B cell (primary cell): Measurements from ENCODE around the gene NUMB. TPM values are rescaled to one million over a fixed set of nuclear protein-coding genes. Genes with fewer than 3 reads are reported as not detected.

Experiments
- ATAC-seq: fragments of 200-7000 bp; cut with Tn5 transposase; one replicate; pipeline ENCODE4 v1.10.0; 2021; ENCODE audit warnings: low read depth, mild to moderate bottlenecking, moderate number of reproducible peaks, moderate library complexity
- CTCF ChIA-PET: fragments of 350-600 bp; sonication (Branson Sonifier 250); formaldehyde crosslinking; loops from one replicate; lab custom pipeline; 2021; ENCODE audit warnings: antibody characterized with exemption, inconsistent platforms; lab: Charles Lee
- POLR2A ChIA-PET: fragments of 350-600 bp; sonication (Branson Sonifier 250); formaldehyde crosslinking; loops from one replicate; lab custom pipeline; 2021; ENCODE audit warnings: antibody characterized with exemption; lab: Charles Lee
- DNase-seq: peaks from one replicate; pipeline ENCODE4 v3.0.0; 2013
- H2AFZ ChIP-seq: 2 replicates; pipeline ENCODE4 v1.6.1; 2012; ENCODE audit warnings: mild to moderate bottlenecking, low read depth, low read length; ENCODE audit not compliant: insufficient read depth, poor library complexity, severe bottlenecking
- H3K27ac ChIP-seq, 2 donors: 1 replicate in 1 of 2; 2 replicates in 1 of 2; pipeline ENCODE4 v1.5.1; 2012 to 2013; ENCODE audit warnings: low read length in 2 of 2, mild to moderate bottlenecking in 2 of 2, moderate library complexity in 1 of 2
- H3K27me3 ChIP-seq, 4 experiments: fragments of 200-600 bp in 1 of 4; sonication (generic) in 1 of 4; replicated peaks in 1 of 4; 1 replicate in 2 of 4; 2 replicates in 2 of 4; pipeline versions ENCODE4 v1.6.1 to v1.7.0; 2013 to 2016; ENCODE audit warnings: low read length in 3 of 4, mild to moderate bottlenecking in 2 of 4, mixed read lengths in 1 of 4, moderate library complexity in 1 of 4; ENCODE audit not compliant: insufficient read depth in 4 of 4, control insufficient read depth in 3 of 4; ENCODE audit errors: control extremely low read depth in 1 of 4
- H3K36me3 ChIP-seq, 2 experiments: replicated peaks in 1 of 2; 1 replicate in 1 of 2; 2 replicates in 1 of 2; pipeline versions ENCODE4 v1.6.1 to v1.7.1; 2013; ENCODE audit warnings: low read length in 1 of 2; ENCODE audit not compliant: insufficient read depth in 2 of 2, control insufficient read depth in 1 of 2; ENCODE audit errors: control extremely low read depth in 1 of 2, extremely low read depth in 1 of 2
- H3K4me1 ChIP-seq, 2 donors: fragments of 200-600 bp in 1 of 2; sonication (generic) in 1 of 2; 1 replicate in 1 of 2; 2 replicates in 1 of 2; pipeline versions ENCODE4 v1.5.1 to v1.6.1; 2013 to 2017; ENCODE audit warnings: low read length in 2 of 2; ENCODE audit not compliant: control insufficient read depth in 2 of 2, insufficient read depth in 2 of 2
- H3K4me2 ChIP-seq: replicated peaks from 2 replicates; pipeline ENCODE3; 2012; ENCODE audit warnings: mild to moderate bottlenecking, low read depth, low read length; ENCODE audit not compliant: poor library complexity, severe bottlenecking
- H3K4me3 ChIP-seq, 5 experiments: fragments of 200-600 bp in 1 of 5; sonication (generic) in 1 of 5; 1 replicate in 3 of 5; 2 replicates in 2 of 5; pipeline versions ENCODE4 v1.5.1 to v1.7.0; 2011 to 2016; ENCODE audit warnings: low read length in 4 of 5, mild to moderate bottlenecking in 4 of 5, low read depth in 2 of 5, control low read depth in 1 of 5, moderate library complexity in 1 of 5; ENCODE audit not compliant: insufficient read depth in 1 of 5; ENCODE audit errors: control extremely low read depth in 1 of 5, extremely low read depth in 1 of 5
- H3K79me2 ChIP-seq: fragments of 200-600 bp; sonication (generic); one replicate; pipeline ENCODE4 v1.6.0; 2016; ENCODE audit warnings: low read length; ENCODE audit not compliant: control insufficient read depth, insufficient read depth
- H3K9ac ChIP-seq: fragments of 200-600 bp; sonication (generic); 2 replicates; pipeline ENCODE4 v1.6.1; 2017; ENCODE audit warnings: mild to moderate bottlenecking, low read length, moderate library complexity
- H3K9me3 ChIP-seq, 3 donors: one replicate each; pipeline versions ENCODE4 v1.6.1 to v1.7.1; 2013; ENCODE audit warnings: low read length in 2 of 3; ENCODE audit not compliant: control insufficient read depth in 2 of 3, insufficient read depth in 1 of 3; ENCODE audit errors: control extremely low read depth in 1 of 3
- H4K20me1 ChIP-seq: 2 replicates; pipeline ENCODE4 v1.6.0; 2012; ENCODE audit warnings: mild to moderate bottlenecking, low read length; ENCODE audit not compliant: insufficient read depth, control insufficient read depth, poor library complexity, severe bottlenecking
- H3K27ac Mint-ChIP-seq: one replicate; pipeline ENCODE4 v1.8.0; 2021; ENCODE audit warnings: mixed read lengths
- H3K27me3 Mint-ChIP-seq: one replicate; pipeline ENCODE4 v1.8.0; 2021; ENCODE audit warnings: mixed read lengths
- H3K4me1 Mint-ChIP-seq: one replicate; pipeline ENCODE4 v1.8.0; 2021; ENCODE audit warnings: mixed read lengths
- H3K4me3 Mint-ChIP-seq: one replicate; pipeline ENCODE4 v1.8.0; 2021; ENCODE audit warnings: mixed read lengths
- H3K9me3 Mint-ChIP-seq: one replicate; pipeline ENCODE4 v1.8.0; 2022; ENCODE audit warnings: mixed read lengths; ENCODE audit not compliant: insufficient read depth
- EZH2 ChIP-seq: IDR thresholded peaks from 2 replicates; pipeline ENCODE4 v1.6.1; 2012; ENCODE audit warnings: borderline replicate concordance, low read depth, mild to moderate bottlenecking, moderate library complexity, low read length; ENCODE audit not compliant: insufficient read depth, poor library complexity, severe bottlenecking
- WGBS: methylation state at CpG from one replicate; pipeline ENCODE4 v1.1.5; 2013; ENCODE audit warnings: missing lambda C conversion rate; ENCODE audit not compliant: insufficient coverage; 5-methylcytosine and 5-hydroxymethylcytosine counted together
- intact Hi-C: fragments of 100-400 bp; cut with micrococcal nuclease; formaldehyde crosslinking; loops from one replicate; pipeline ENCODE4 v1.10.0; 2022
- polyA plus RNA-seq: library from polyadenylated mRNA; depleted of rRNA; stranded (reverse); fragments of >200 nt; gene quantifications from 2 replicates; pipeline ENCODE4 v1.2.3, GENCODE V29; 2012
- total RNA-seq, 2 donors: library from RNA; stranded (reverse); fragments of 120-200 nt in 1 of 2; gene quantifications; 1 replicate in 1 of 2; 2 replicates in 1 of 2; pipeline versions ENCODE4 v1.2.3 to v1.2.4, GENCODE V29; 2013 to 2022
- TF ChIP-seq, protein P1 (sequence below): fragments of 200-600 bp; IDR thresholded peaks from one replicate; pipeline ENCODE4 v1.8.0; 2022; ENCODE audit warnings: antibody characterized with exemption, mild to moderate bottlenecking

NUMB gene
- total and polyA plus RNA-seq, 2 donors (not counting 1 experiment from before 2014, with no cell fraction given), result 63.4 to 102 TPM

- CTCF ChIA-PET, result no interaction called here
- H3K27ac Mint-ChIP-seq, result no peak overlapping the region
- POLR2A ChIA-PET, result no interaction called here
Measured at GRCh38 chr14:73489481-73490175, 31.3 kb upstream of the NUMB start.

DNA sequence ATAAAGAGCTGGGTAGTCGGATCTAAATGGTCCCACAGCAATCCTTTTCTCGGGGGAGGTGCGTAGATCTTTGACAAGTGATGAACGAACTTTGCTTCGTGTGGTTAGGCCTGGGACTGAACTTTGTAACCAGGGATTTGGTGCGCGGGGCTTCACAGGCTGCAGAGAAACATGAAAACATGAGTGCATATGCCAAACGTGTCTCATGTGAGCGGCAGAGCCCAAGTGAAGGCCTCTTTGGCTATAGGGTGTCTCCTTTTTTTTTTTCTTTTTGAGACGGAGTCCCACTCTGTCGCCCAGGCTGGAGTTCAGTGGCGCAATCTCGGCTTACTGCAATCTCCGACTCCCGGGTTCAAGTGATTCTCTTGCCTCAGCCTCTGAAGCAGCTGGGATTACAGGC lies 20.3 kb upstream of the NUMB start:
- H3K27ac Mint-ChIP-seq, result no peak overlapping the region

More at GRCh38 chr14:73489481-73490175, 31.3 kb upstream of the NUMB start:
- Mint-ChIP-seq H3K4me3 (peak overlapping the region; percentile 58), H3K4me1 (peaks cover 31% of the 10 kb centered on the region), H3K9me3 (no peaks in the 10 kb centered on the region), H3K27me3 (no peaks in the 10 kb centered on the region)
- H3K27ac ChIP-seq, result no peak overlapping the region
- no peak for TF ChIP-seq EZH2
- TF ChIP-seq, protein P1, sequence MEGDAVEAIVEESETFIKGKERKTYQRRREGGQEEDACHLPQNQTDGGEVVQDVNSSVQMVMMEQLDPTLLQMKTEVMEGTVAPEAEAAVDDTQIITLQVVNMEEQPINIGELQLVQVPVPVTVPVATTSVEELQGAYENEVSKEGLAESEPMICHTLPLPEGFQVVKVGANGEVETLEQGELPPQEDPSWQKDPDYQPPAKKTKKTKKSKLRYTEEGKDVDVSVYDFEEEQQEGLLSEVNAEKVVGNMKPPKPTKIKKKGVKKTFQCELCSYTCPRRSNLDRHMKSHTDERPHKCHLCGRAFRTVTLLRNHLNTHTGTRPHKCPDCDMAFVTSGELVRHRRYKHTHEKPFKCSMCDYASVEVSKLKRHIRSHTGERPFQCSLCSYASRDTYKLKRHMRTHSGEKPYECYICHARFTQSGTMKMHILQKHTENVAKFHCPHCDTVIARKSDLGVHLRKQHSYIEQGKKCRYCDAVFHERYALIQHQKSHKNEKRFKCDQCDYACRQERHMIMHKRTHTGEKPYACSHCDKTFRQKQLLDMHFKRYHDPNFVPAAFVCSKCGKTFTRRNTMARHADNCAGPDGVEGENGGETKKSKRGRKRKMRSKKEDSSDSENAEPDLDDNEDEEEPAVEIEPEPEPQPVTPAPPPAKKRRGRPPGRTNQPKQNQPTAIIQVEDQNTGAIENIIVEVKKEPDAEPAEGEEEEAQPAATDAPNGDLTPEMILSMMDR, result no peak
- H3K4me2 ChIP-seq, result no peak overlapping the region
- ATAC-seq (no peak), DNase-seq (no peak)
- H3K79me2 ChIP-seq, result peaks cover 28% of the 10 kb centered on the region
- H3K4me1 ChIP-seq, result peaks cover 21 to 32% of the 10 kb centered on the region in 2 donors
- H4K20me1 ChIP-seq, result peaks cover 26% of the 10 kb centered on the region
- H3K27me3 ChIP-seq, result no peaks in the 10 kb centered on the region
- no peak overlapping the region for H3K9ac ChIP-seq
- no peaks in the 10 kb centered on the region for H3K9me3 ChIP-seq
- intact Hi-C loops, result loop anchor here (1.0 to 5.0 kb wide), 5 partner anchors 31 to 398 kb away; partner anchors contain the start of genes ACOT2, NUMB, PSEN1 and ZNF410
- H3K4me3 ChIP-seq, result no peak overlapping the region
- peaks cover 1 to 12% of the 10 kb centered on the region in 2 experiments for H3K36me3 ChIP-seq
- 97% methylated on average over 6 of the region's 6 CpGs for WGBS
- H2AFZ ChIP-seq, result no peak overlapping the region

More for the DNA sequence above, 20.3 kb upstream of the NUMB start:
- WGBS, result 95% methylated on average over 11 of the region's 15 CpGs
- no peak for TF ChIP-seq EZH2
- TF ChIP-seq, protein P1, result no peak
- H3K27me3 ChIP-seq, result no peaks in the 10 kb centered on the region
- no peak overlapping the region for H3K9ac ChIP-seq
- no peaks in the 10 kb centered on the region for H4K20me1 ChIP-seq
- ATAC-seq (no peak), DNase-seq (no peak)
- POLR2A ChIA-PET, result no interaction called here
- Mint-ChIP-seq H3K4me1 (no peaks in the 10 kb centered on the region), H3K27me3 (no peaks in the 10 kb centered on the region), H3K9me3 (no peaks in the 10 kb centered on the region), H3K4me3 (no peak overlapping the region)
- no peak overlapping the region for H2AFZ ChIP-seq
- intact Hi-C loops, result no loop called here
- no peaks in the 10 kb centered on the region for H3K4me1 ChIP-seq
- no peaks in the 10 kb centered on the region for H3K9me3 ChIP-seq
- H3K36me3 ChIP-seq, result no peaks in the 10 kb centered on the region
- no peak overlapping the region for H3K4me3 ChIP-seq
- H3K79me2 ChIP-seq, result no peaks in the 10 kb centered on the region
- CTCF ChIA-PET, result interaction anchor here (1.1 to 17.4 kb wide), 3 partner anchors 11 to 185 kb away, joined by 3 to 470 read pairs (median 3); no protein-coding TSS in a partner anchor
- no peak overlapping the region for H3K27ac ChIP-seq
- no peak overlapping the region for H3K4me2 ChIP-seq
